Transverse colon (tissue), 4 donors: ENCODE data around the gene ZFPM1.

Experiments used
- EP300 ChIP-seq: sonication (generic); formaldehyde crosslinking; IDR thresholded peaks from one replicate; pipeline ENCODE4 v1.6.1; 2017; ENCODE audit warnings: antibody characterized with exemption, low read depth
- POLR2AphosphoS5 ChIP-seq, 3 donors: sonication (generic); formaldehyde crosslinking; IDR thresholded peaks; one replicate each; pipeline ENCODE4 v1.6.1; 2016; ENCODE audit warnings: antibody characterized with exemption in 3 of 3
- TF ChIP-seq, protein P1 (sequence below), 5 experiments: fragments of 200-600 bp in 3 of 5; fragments of 450-650 bp in 2 of 5; sonication (generic) in 3 of 5; IDR thresholded peaks; 1 replicate in 2 of 5; 2 replicates in 3 of 5; pipeline ENCODE4 v1.5.1; 2016 to 2017; ENCODE audit warnings: antibody characterized with exemption in 5 of 5, inconsistent platforms in 3 of 5, mild to moderate bottlenecking in 2 of 5, moderate library complexity in 1 of 5

DNA sequence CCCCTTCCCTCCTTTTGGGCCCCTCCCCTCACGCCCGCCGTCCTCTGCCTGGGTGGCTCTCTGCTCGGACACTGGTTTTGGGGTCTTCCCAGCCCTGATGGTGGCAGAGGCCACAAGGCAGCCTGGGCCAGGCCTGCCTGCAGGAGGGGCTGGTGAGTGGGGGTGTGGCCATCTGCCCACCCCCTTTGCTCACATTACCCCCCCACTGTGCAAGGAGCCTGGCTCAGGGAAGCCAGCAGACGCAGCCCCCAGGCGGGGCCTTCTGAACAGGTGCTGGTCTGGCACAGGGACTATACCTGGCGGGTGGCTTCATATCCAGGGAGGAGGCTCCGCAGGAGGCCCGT, 10.7 kb upstream of the ZFPM1 start:
- TF ChIP-seq, protein P1, sequence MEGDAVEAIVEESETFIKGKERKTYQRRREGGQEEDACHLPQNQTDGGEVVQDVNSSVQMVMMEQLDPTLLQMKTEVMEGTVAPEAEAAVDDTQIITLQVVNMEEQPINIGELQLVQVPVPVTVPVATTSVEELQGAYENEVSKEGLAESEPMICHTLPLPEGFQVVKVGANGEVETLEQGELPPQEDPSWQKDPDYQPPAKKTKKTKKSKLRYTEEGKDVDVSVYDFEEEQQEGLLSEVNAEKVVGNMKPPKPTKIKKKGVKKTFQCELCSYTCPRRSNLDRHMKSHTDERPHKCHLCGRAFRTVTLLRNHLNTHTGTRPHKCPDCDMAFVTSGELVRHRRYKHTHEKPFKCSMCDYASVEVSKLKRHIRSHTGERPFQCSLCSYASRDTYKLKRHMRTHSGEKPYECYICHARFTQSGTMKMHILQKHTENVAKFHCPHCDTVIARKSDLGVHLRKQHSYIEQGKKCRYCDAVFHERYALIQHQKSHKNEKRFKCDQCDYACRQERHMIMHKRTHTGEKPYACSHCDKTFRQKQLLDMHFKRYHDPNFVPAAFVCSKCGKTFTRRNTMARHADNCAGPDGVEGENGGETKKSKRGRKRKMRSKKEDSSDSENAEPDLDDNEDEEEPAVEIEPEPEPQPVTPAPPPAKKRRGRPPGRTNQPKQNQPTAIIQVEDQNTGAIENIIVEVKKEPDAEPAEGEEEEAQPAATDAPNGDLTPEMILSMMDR (IDR thresholded peaks at IDR 0.05), result no peak
- TF ChIP-seq POLR2AphosphoS5 (IDR thresholded peaks at IDR 0.05), result no peak
- TF ChIP-seq EP300, result no peak
